H1 (cell line): Measurements from ENCODE around the gene MARK4. TPM values are rescaled to one million over a fixed set of nuclear protein-coding genes. Genes with fewer than 3 reads are reported as not detected.

Source experiments
- ASH2L ChIP-seq: fragments of 200-600, 300-600 bp; sonication (generic); IDR thresholded peaks from one replicate; pipeline ENCODE4 v1.7.1; 2017; ENCODE audit warnings: low read length
- CREB1 ChIP-seq: IDR thresholded peaks from 2 replicates; pipeline ENCODE4 v1.6.1; 2012; ENCODE audit warnings: inconsistent platforms
- HDAC2 ChIP-seq, 2 experiments: fragments of 300-600 bp in 1 of 2; sonication (generic) in 1 of 2; IDR thresholded peaks; 2 replicates each; pipeline ENCODE4 v1.6.1; 2011 to 2012; ENCODE audit warnings: low read depth in 2 of 2, low read length in 2 of 2, mild to moderate bottlenecking in 2 of 2, moderate library complexity in 2 of 2, borderline replicate concordance in 1 of 2, inconsistent platforms in 1 of 2
- polyA plus RNA-seq, 7 experiments: library from polyadenylated mRNA; depleted of rRNA in 3 of 7; stranded (reverse) in 5 of 7; unstranded in 2 of 7; fragments of >200 nt in 5 of 7; fragments of 200-250 nt in 2 of 7; gene quantifications; 1 replicate in 5 of 7; 2 replicates in 1 of 7; 4 replicates in 1 of 7; pipeline versions ENCODE4 v1.2.1 to v1.2.3, GENCODE V29; 2011 to 2013; ENCODE audit warnings: missing spikeins in 2 of 7, mixed read lengths in 2 of 7
- total RNA-seq: library from RNA; stranded (reverse); fragmentation: NEBNext Ultra II Directional; extraction: Animal tissue kit (Norgen Biotek cat#: 25700); gene quantifications from 2 replicates; pipeline ENCODE4 v1.2.1, GENCODE V29; 2021

MARK4 gene
- total and polyA plus RNA-seq, 2 of the 8 experiments (the other 6 are each of a cell fraction or from before 2014, with no cell fraction given): 12.3 to 49.8 TPM

GRCh38 chr19:45324349-45324907, 73.4 kb downstream of the MARK4 start (continued):
- TF ChIP-seq ASH2L (no peak), HDAC2 (IDR thresholded peaks at IDR 0.05; ENCODE audit: borderline replicate concordance in 1 of 2, low read depth in 2 of 2, low read length in 2 of 2) (no peak), CREB1 (no peak)
